Thoracic aorta (tissue), 2 donors: Measurements from ENCODE around the gene PANK4. TPM values are rescaled to one million over a fixed set of nuclear protein-coding genes. Genes with fewer than 3 reads are reported as not detected.
A peak's percentile ranks its signal among the peaks of the same experiment; 100 is the strongest.
"Not testable (repeated sequence)": the region's sequence is repeated elsewhere in the genome, so short reads cannot be mapped to it uniquely, and the experiment has no call there.

Source experiments
- ATAC-seq: fragments of 150-250 bp; one replicate; pipeline ENCODE4 v1.8.0; 2017; ENCODE audit warnings: low read depth; ENCODE audit not compliant: insufficient number of reproducible peaks, low FRiP score
- DNase-seq: peaks from one replicate; pipeline ENCODE4 v3.0.0-alpha.2; 2020; ENCODE audit warnings: low spot score
- H3K27ac ChIP-seq, 2 donors: fragments of 200-600 bp; sonication (generic); 1 replicate in 1 of 2; 2 replicates in 1 of 2; pipeline ENCODE4 v1.5.1; 2016; ENCODE audit warnings: mild to moderate bottlenecking in 2 of 2, moderate library complexity in 2 of 2
- H3K27me3 ChIP-seq: fragments of 200-600 bp; sonication (generic); replicated peaks from 2 replicates; pipeline ENCODE4 v1.6.0; 2016; ENCODE audit warnings: mild to moderate bottlenecking; ENCODE audit not compliant: insufficient read depth
- H3K36me3 ChIP-seq: fragments of 200-600 bp; sonication (generic); one replicate; pipeline ENCODE4 v1.5.1; 2016
- H3K4me1 ChIP-seq, 2 donors: fragments of 200-600 bp; sonication (generic); 1 replicate in 1 of 2; 2 replicates in 1 of 2; pipeline versions ENCODE4 v1.5.1 to v1.6.0; 2016; ENCODE audit warnings: low read depth in 2 of 2, mild to moderate bottlenecking in 1 of 2; ENCODE audit not compliant: control insufficient read depth in 1 of 2
- H3K4me3 ChIP-seq: fragments of 200-600 bp; sonication (generic); 2 replicates; pipeline ENCODE4 v1.5.1; 2016; ENCODE audit warnings: mild to moderate bottlenecking
- H3K9me3 ChIP-seq: fragments of 200-600 bp; sonication (generic); 2 replicates; pipeline ENCODE4 v1.5.1; 2016
- total RNA-seq, 2 donors: library from RNA; depleted of rRNA; stranded (reverse); fragments of >200 nt; gene quantifications; one replicate each; pipeline versions ENCODE4 v1.1.0 to v1.2.3, GENCODE V29; 2016
- TF ChIP-seq, protein P1 (sequence below): fragments of 200-600 bp; sonication (generic); IDR thresholded peaks from one replicate; pipeline ENCODE4 v1.5.1; 2019; ENCODE audit warnings: antibody characterized with exemption

Gene PANK4
- 10 to 100 TPM; 27.1 to 32.0 TPM for total RNA-seq

DNA sequence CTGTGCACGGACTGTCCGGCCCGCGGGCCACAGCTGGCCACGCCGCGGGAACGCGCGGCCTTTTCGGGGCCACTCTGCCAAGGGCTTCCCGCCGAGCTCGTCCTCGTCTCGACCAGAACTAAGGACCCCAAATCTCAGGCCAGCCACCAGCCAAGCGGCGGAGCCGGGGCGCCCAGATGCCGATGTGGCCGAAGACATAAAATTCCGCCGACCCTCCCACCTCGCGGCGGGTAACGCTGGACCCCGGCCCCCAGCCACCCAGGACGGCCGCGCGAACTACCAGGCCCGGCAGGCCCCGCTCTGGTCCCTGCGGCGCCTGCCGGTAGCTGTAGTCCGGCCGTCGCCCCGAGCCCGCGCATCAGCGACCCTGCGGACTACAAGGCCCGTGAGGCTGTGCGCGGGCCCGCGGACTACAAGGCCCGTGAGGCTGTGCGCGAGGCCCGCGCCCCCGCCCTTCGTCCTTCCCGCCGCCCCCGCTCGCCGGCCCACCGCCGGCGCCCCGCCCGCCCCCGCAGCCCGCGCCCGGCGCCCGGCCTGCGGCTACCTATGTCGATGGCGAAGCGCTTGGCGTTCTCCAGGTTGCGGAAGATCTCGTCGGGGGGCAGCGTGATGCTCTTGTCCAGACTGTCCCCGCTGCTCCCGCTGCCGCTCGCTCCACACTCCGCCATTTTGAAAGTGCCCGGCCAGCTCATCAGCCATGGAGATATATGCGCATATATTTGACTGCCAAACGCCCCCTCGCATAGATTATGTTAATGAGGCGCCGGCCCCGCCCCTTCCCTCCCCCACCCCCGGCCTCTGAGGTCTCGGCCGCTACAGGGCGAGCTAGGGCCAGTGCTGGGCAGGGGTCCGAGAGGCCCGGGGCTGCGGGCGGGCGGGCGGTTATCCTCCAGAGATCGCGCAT lies at the start of gene PANK4:
Gene PANK4, minus strand, starts transcription at position 677 of the 904 bp plus-strand sequence. Its CDS starts 9 bp downstream, at position 668.
- DNase-seq, result peak; percentile 86
- H3K9me3 ChIP-seq, result no peaks in the 10 kb centered on the region
- H3K4me1 ChIP-seq, result peaks cover 50 to 66% of the 10 kb centered on the region in 2 donors
- H3K4me3 ChIP-seq, result peak within 1 kb of the TSS; percentile 76
- H3K27ac ChIP-seq, result peak within 1 kb of the TSS; percentile 50 to 56
- TF ChIP-seq, protein P1, sequence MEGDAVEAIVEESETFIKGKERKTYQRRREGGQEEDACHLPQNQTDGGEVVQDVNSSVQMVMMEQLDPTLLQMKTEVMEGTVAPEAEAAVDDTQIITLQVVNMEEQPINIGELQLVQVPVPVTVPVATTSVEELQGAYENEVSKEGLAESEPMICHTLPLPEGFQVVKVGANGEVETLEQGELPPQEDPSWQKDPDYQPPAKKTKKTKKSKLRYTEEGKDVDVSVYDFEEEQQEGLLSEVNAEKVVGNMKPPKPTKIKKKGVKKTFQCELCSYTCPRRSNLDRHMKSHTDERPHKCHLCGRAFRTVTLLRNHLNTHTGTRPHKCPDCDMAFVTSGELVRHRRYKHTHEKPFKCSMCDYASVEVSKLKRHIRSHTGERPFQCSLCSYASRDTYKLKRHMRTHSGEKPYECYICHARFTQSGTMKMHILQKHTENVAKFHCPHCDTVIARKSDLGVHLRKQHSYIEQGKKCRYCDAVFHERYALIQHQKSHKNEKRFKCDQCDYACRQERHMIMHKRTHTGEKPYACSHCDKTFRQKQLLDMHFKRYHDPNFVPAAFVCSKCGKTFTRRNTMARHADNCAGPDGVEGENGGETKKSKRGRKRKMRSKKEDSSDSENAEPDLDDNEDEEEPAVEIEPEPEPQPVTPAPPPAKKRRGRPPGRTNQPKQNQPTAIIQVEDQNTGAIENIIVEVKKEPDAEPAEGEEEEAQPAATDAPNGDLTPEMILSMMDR, result no peak
- H3K27me3 ChIP-seq, result no peaks in the 10 kb centered on the region
- H3K36me3 ChIP-seq, result peaks cover 4% of the 10 kb centered on the region
- ATAC-seq, result peak; percentile 81

- Histone ChIP-seq H3K27me3 (no peaks in the 10 kb centered on the region), H3K9me3 (peaks cover 5% of the 10 kb centered on the region), H3K4me1 (no peaks in the 10 kb centered on the region), H3K27ac (no peak overlapping the region), H3K4me3 (no peak overlapping the region), H3K36me3 (no peaks in the 10 kb centered on the region)
- TF ChIP-seq, protein P1, result no peak
- ATAC-seq, result no peak
- DNase-seq, result no peak
These were observed 48.0 kb upstream of the PANK4 start for GRCh38 chr1:2574350-2574749.

DNA sequence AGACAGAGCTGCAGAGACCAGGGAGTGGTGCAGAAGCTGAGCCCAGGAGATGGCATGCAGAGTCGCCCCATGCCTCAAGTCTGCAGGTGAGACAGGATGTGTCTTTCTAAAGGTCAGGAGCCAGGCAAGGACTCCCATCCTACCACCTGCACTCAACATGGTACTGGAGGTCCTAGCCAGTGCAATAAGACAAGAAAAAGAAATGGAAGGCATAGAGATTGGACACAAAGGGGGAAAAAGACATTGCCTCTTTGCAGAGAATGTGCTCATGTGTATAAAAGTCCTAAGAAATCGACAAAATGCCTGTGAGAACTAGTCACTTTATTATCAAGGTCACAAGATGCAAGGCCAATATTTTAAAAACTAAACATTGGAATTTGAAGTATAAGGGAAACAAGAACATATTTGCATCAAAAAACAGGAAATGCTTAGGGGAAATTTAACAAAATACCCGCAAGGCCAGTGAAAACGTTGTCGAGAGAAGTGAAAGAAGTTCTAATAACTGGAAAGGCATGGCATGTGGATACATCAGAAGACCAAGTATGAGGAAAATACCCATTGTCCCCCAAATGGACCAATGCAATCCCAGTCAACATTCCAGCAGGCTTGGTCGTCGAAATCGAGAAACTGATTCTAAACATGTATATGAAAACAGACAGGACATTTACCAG lies 47.0 kb upstream of the PANK4 start:
- no peak for DNase-seq
- Histone ChIP-seq H3K9me3 (peaks cover 5% of the 10 kb centered on the region), H3K4me1 (no peaks in the 10 kb centered on the region), H3K27me3 (no peaks in the 10 kb centered on the region), H3K36me3 (no peaks in the 10 kb centered on the region), H3K4me3 (no peak overlapping the region), H3K27ac (no peak overlapping the region)
- ATAC-seq, result no peak
- TF ChIP-seq, protein P1, result no peak

GRCh38 chr1:2571348-2571747 lies 45.0 kb upstream of the PANK4 start:
- Histone ChIP-seq H3K27ac (no peak overlapping the region), H3K4me3 (no peak overlapping the region), H3K36me3 (no peaks in the 10 kb centered on the region), H3K9me3 (peaks cover 5% of the 10 kb centered on the region), H3K27me3 (no peaks in the 10 kb centered on the region), H3K4me1 (no peaks in the 10 kb centered on the region)
- DNase-seq, result no peak
- TF ChIP-seq, protein P1, result no peak
- no peak for ATAC-seq

DNA sequence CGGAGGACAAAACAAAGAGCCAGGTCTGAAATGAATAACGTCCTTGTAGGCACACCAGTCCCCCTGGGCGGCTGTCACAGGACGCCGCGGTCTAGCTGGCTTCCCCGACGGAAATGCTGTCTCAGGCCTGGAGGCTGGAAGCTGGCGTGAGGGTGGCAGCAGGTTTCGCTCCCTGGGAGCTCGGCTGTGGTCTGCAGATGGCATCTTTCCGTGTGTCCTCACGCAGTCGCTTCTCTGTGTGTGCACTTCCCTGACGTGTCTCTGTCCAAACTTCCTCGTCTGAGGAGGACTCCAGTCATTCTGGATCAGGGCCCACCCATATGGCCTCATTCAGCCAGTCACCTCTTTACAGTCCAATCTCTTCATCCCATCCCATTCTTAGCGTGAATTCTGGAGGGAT lies 43.9 kb upstream of the PANK4 start:
- H3K4me1 ChIP-seq, result no peaks in the 10 kb centered on the region
- H3K4me3 ChIP-seq, result no peak overlapping the region
- H3K36me3 ChIP-seq, result no peaks in the 10 kb centered on the region
- no peak overlapping the region for H3K27ac ChIP-seq
- H3K27me3 ChIP-seq, result no peaks in the 10 kb centered on the region
- peaks cover 5% of the 10 kb centered on the region for H3K9me3 ChIP-seq
- no peak for ATAC-seq
- TF ChIP-seq, protein P1, result no peak
- DNase-seq, result no peak

DNA sequence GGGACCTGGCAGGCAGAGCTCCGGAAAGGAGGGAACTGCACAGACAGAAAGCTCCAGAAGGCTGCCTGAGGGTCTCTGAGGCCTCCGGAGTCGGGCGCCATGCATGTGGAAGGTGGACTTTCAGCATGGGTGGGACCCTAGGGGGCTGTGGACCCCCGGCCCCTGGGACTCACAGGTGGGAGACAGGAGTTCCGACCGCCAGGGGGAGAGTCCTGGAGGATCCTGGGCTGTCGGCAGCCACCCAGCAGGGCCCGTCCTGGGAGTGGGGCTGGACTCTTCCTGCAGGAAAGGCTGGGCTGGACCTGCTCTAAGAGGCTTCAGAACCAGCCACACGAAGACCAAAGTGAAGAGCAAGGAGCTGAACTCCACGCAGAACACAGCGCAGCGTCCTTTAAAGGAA lies 43.3 kb upstream of the PANK4 start:
- not testable (repeated sequence) for ATAC-seq, H3K4me3 ChIP-seq, H3K9me3 ChIP-seq, H3K36me3 ChIP-seq, DNase-seq, H3K27ac ChIP-seq, H3K27me3 ChIP-seq, H3K4me1 ChIP-seq
